MM.1S (cell line): ENCODE results near the gene MRPL37.

Experiments
- CTCF ChIP-seq: fragments of 300-600 bp; sonication (generic); IDR thresholded peaks from 2 replicates; pipeline ENCODE4 v1.5.1; 2016; ENCODE audit warnings: antibody characterized with exemption, low read length, mixed read lengths
- EZH2 ChIP-seq: fragments of 300-600 bp; sonication (generic); optimal IDR thresholded peaks from 2 replicates; pipeline ENCODE3; 2017; ENCODE audit warnings: low read depth, mild to moderate bottlenecking, antibody characterized with exemption, low read length, mixed read lengths
- EZH2phosphoT487 ChIP-seq: fragments of 300-600 bp; sonication (generic); IDR thresholded peaks from 2 replicates; pipeline ENCODE4 v1.6.1; 2018; ENCODE audit warnings: antibody characterized with exemption, low read length

GRCh38 chr1:54219688-54220003 is 19.7 kb downstream of the MRPL37 start:
- TF ChIP-seq CTCF (no peak), EZH2 (no peak), EZH2phosphoT487 (no peak)
